IPS DF 6.9 (cell line): ENCODE results near the gene NR3C1.

ENCODE experiments used
- DNase-seq: peaks from one replicate; pipeline ENCODE4 v3.0.0-alpha.2; 2013; ENCODE audit warnings: low read depth, low spot score
- H3K27ac ChIP-seq: one replicate; pipeline ENCODE4 v1.5.1; 2013; ENCODE audit warnings: low read length, control low read depth
- H3K27me3 ChIP-seq: 2 replicates; pipeline ENCODE4 v1.6.1; 2013; ENCODE audit warnings: mild to moderate bottlenecking, low read length; ENCODE audit not compliant: control insufficient read depth, insufficient read depth
- H3K36me3 ChIP-seq: 2 replicates; pipeline ENCODE4 v1.6.1; 2013; ENCODE audit warnings: low read length; ENCODE audit not compliant: control insufficient read depth, insufficient read depth
- H3K4me1 ChIP-seq: 2 replicates; pipeline ENCODE4 v1.6.1; 2013; ENCODE audit warnings: low read length; ENCODE audit not compliant: control insufficient read depth, insufficient read depth
- H3K4me3 ChIP-seq: 2 replicates; pipeline ENCODE4 v1.5.1; 2013; ENCODE audit warnings: mild to moderate bottlenecking, low read length
- H3K9me3 ChIP-seq: 2 replicates; pipeline ENCODE4 v1.6.1; 2013; ENCODE audit warnings: low read length, inconsistent platforms; ENCODE audit not compliant: control insufficient read depth, insufficient read depth
- WGBS: extraction: QIAGEN DNeasy Blood & Tissue Kit; methylation state at CpG from one replicate; pipeline ENCODE4 v1.1.7; 2013; ENCODE audit warnings: mixed read lengths, missing lambda C conversion rate; ENCODE audit not compliant: insufficient read length, insufficient coverage; 5-methylcytosine and 5-hydroxymethylcytosine counted together

NR3C1 gene

GRCh38 chr5:143397302-143398052 lies 6.0 kb downstream of the NR3C1 start:
- Histone ChIP-seq H3K9me3 (no peaks in the 10 kb centered on the region), H3K4me1 (peaks cover 2% of the 10 kb centered on the region; the same call in 1 of the 2 replicates), H3K36me3 (no peaks in the 10 kb centered on the region), H3K27me3 (peaks cover 9% of the 10 kb centered on the region), H3K27ac (no peak overlapping the region), H3K4me3 (no peak overlapping the region)
- WGBS: no CpG with 5 or more reads among the region's 2 CpGs
- no peak for DNase-seq

DNA sequence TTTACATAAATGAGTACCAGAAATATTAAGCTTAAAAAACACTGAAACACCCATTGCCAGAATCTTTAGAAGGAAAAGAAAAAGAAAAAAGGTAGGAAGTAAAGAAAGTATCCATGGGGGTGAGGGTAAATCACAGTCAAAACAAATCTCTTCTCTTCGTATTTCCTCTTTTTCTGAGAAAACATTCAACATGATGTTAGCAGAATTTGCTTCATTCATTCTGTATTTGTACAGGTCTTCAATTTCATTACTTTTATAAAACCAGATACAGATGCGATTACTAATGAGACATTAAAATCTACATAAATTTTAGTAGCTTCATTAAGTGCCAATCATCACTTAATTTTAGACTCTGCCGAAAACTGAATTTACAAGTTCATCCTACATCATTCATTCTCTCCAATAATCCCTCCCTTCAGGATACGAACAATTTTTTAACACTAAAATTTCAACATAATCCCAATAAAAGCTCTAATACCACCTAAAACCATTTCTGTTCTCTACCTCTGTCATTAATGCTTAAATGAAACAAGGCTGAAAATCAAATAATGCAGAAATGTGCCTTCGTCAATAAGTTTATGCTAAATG lies 7.0 kb downstream of the NR3C1 start:
- peaks cover 2% of the 10 kb centered on the region; the same call in 1 of the 2 replicates for H3K4me1 ChIP-seq
- 100% methylated on average over 2 of the region's 5 CpGs for WGBS
- no peaks in the 10 kb centered on the region for H3K36me3 ChIP-seq
- no peak for DNase-seq
- H3K4me3 ChIP-seq: no peak overlapping the region
- H3K27ac ChIP-seq: no peak overlapping the region
- no peaks in the 10 kb centered on the region for H3K9me3 ChIP-seq
- 0 out of 2 replicates have a peak, but pooled peaks cover 2% of the 10 kb centered on the region for H3K27me3 ChIP-seq

DNA sequence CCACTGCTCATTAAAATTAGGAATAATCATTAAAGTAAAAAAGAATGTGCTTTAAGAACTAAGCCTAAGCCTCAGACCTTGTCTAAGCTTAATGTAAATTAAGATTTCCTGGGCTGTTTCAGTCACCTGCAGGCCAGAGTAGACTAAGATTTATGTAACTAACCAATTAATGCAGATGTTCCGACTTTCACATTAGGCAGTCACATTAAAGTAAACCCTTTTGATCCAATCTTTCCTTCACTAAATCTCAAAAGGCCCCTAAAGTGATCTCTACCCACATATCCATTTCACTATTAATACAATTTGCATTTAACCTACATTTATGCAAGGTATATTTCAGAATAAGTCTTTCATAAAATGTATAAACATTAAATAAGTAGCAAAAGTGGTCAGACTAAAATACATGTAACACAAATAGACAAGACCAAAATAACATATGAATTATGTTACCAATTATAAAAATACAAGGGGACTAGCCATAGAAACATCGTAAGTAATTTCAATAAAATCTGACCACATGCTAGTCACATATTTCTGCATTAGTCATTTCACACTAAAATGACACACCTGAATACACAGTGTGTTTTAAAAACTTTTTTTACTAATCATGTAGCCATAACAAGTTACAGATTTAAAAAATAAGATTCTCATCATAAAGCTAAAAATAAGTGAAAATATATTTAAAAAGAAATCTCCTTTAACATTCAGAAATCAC lies 7.7 kb downstream of the NR3C1 start:
- no CpG with 5 or more reads among the region's 2 CpGs for WGBS
- Histone ChIP-seq H3K27ac (no peak overlapping the region), H3K4me1 (peaks cover 2% of the 10 kb centered on the region; the same call in 1 of the 2 replicates), H3K4me3 (no peak overlapping the region), H3K36me3 (no peaks in the 10 kb centered on the region), H3K9me3 (no peaks in the 10 kb centered on the region), H3K27me3 (0 out of 2 replicates have a peak, but pooled peaks cover 2% of the 10 kb centered on the region)
- no peak for DNase-seq

GRCh38 chr5:143393524-143393923 lies 10.0 kb downstream of the NR3C1 start:
- Histone ChIP-seq H3K27ac (no peak overlapping the region), H3K4me1 (no peaks in the 10 kb centered on the region), H3K36me3 (no peaks in the 10 kb centered on the region), H3K27me3 (no peaks in the 10 kb centered on the region), H3K4me3 (no peak overlapping the region), H3K9me3 (no peaks in the 10 kb centered on the region)
- WGBS: no CpG with 5 or more reads among the region's 1 CpG
- DNase-seq: no peak

DNA sequence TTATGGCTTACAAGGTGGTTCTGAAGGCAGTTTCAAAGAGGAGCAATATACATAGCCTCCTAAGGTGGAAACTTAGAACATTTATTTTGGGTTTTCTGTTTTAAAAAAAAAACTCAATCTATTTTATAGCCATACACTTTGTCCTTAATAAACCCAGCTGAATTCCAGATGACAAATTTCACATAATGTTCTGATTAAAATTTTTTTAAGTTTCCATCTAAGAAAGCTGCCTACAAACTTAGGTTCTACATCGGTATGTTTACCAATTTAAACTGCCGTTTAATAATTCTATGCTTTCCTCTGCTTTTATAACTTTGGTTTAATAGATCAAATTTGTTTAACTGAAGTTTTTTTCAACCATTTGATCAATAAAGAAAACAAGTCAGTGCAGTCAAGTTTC lies 12.5 kb downstream of the NR3C1 start:
- Histone ChIP-seq H3K4me3 (no peak overlapping the region), H3K27ac (no peak overlapping the region), H3K4me1 (no peaks in the 10 kb centered on the region), H3K36me3 (no peaks in the 10 kb centered on the region), H3K27me3 (no peaks in the 10 kb centered on the region), H3K9me3 (no peaks in the 10 kb centered on the region)
- DNase-seq: no peak
- WGBS: no CpG with 5 or more reads among the region's 2 CpGs

- Histone ChIP-seq H3K9me3 (no peaks in the 10 kb centered on the region; the same call in 1 of the 2 replicates), H3K4me1 (no peaks in the 10 kb centered on the region), H3K4me3 (no peak overlapping the region), H3K27me3 (no peaks in the 10 kb centered on the region), H3K36me3 (no peaks in the 10 kb centered on the region), H3K27ac (no peak overlapping the region)
- no peak for DNase-seq
Observed at GRCh38 chr5:143390258-143390657, 13.2 kb downstream of the NR3C1 start.

- no peaks in the 10 kb centered on the region for H3K36me3 ChIP-seq
- no peak for DNase-seq
- H3K4me3 ChIP-seq: no peak overlapping the region
- H3K27ac ChIP-seq: no peak overlapping the region
- H3K4me1 ChIP-seq: no peaks in the 10 kb centered on the region
- H3K9me3 ChIP-seq: peaks cover 4% of the 10 kb centered on the region
- no CpG with 5 or more reads among the region's 1 CpG for WGBS
- no peaks in the 10 kb centered on the region for H3K27me3 ChIP-seq
Observed at GRCh38 chr5:143386725-143387124, 16.8 kb downstream of the NR3C1 start.

GRCh38 chr5:143384865-143385657 lies 18.4 kb downstream of the NR3C1 start:
- Histone ChIP-seq H3K36me3 (no peaks in the 10 kb centered on the region), H3K9me3 (peaks cover 4% of the 10 kb centered on the region), H3K4me3 (no peak overlapping the region), H3K27ac (no peak overlapping the region), H3K4me1 (no peaks in the 10 kb centered on the region), H3K27me3 (no peaks in the 10 kb centered on the region)
- no peak for DNase-seq
- WGBS: no CpG with 5 or more reads among the region's 3 CpGs

DNA sequence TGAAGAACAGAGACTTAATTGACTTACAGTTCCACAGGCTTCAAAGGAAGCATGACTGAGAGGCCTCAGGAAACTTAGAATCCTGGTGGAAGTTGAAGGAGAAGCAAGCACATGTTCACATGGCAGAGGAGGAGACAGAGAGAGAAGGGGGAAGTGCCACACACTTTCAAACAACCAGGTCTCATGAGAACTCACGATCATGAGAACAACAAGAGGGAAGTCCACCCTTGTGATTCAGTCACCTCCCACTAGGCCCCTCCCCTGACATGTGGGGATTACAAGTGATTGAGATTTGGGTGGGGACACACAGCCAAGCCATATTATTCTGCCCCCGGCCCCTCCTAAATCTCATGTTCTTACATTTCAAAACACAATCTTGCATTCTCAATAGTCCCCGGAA lies 19.5 kb downstream of the NR3C1 start:
- H3K36me3 ChIP-seq: no peaks in the 10 kb centered on the region
- WGBS: no CpG with 5 or more reads among the region's 3 CpGs
- H3K4me1 ChIP-seq: no peaks in the 10 kb centered on the region
- H3K27me3 ChIP-seq: no peaks in the 10 kb centered on the region
- DNase-seq: no peak
- H3K9me3 ChIP-seq: peaks cover 4% of the 10 kb centered on the region
- no peak overlapping the region for H3K27ac ChIP-seq
- H3K4me3 ChIP-seq: no peak overlapping the region

DNA sequence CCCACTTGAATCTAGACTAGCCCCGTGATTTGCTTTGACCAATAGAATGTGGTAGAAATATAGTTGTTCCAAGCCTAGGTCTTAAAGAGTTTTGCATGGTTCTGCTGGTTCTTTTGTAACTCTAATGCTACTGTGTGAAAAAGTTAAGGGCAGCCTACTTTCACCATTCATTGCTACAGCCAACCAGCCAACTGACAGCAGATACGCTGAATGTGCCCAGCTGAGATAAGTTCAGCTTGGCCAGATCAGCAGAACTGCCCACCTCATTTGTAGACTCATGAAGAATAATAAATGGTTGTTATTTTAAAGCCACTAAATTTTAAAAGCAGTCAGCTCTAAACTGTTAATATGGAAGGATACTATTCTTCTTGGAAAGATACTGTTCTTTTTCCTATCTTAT lies 23.9 kb downstream of the NR3C1 start:
- no peak for DNase-seq
- peaks cover 2% of the 10 kb centered on the region; the same call in 1 of the 2 replicates for H3K4me1 ChIP-seq
- H3K4me3 ChIP-seq: no peak overlapping the region
- no peaks in the 10 kb centered on the region for H3K27me3 ChIP-seq
- no CpG with 5 or more reads among the region's 2 CpGs for WGBS
- H3K36me3 ChIP-seq: no peaks in the 10 kb centered on the region
- peaks cover 1% of the 10 kb centered on the region for H3K9me3 ChIP-seq
- H3K27ac ChIP-seq: no peak overlapping the region
